Mucosa of gallbladder (tissue), 1 donor: ENCODE data around the gene NFATC3. TPM values are rescaled to one million over a fixed set of nuclear protein-coding genes. Genes with fewer than 3 reads are reported as not detected.
A peak's percentile ranks its signal among the peaks of the same experiment; 100 is the strongest.

Source experiments
- DNase-seq: peaks from one replicate; pipeline ENCODE4 v3.0.0-alpha.2; 2020; ENCODE audit warnings: low spot score
- total RNA-seq: library from RNA; stranded (reverse); gene quantifications from one replicate; pipeline ENCODE4 v1.2.1, GENCODE V29; 2021
- donor health status: DM: no; HTN: no; CAD: no.

NFATC3 gene
- total RNA-seq, 1 donor from 2014 or later: 46.5 TPM

DNA sequence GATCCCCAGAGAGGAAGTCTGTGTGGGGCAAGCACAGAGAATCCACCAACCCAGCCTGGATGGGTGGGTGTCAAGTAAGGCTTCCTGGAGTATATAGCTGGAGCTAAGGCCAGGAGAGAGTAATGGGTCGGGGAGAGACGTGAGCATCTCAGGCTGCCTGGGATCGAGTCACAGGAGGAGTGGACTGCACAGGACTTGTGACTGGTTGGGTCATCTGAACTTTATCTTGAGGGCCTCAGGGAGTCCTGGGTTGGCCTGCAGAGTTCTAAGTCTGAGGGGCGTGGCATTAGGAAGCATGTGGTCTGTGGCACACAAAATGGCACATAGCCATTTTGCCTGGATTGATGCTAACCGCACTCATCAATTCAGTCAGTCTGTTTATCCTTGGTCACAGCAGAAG lies 161.5 kb downstream of the NFATC3 start:
- DNase-seq: no peak

GRCh38 chr16:68247400-68247799 lies 162.2 kb downstream of the NFATC3 start:
- no peak for DNase-seq

- DNase-seq: no peak
Observed at GRCh38 chr16:68247932-68248331, 162.8 kb downstream of the NFATC3 start.

- DNase-seq: no peak
Observed at GRCh38 chr16:68249371-68249770, 164.2 kb downstream of the NFATC3 start.

DNA sequence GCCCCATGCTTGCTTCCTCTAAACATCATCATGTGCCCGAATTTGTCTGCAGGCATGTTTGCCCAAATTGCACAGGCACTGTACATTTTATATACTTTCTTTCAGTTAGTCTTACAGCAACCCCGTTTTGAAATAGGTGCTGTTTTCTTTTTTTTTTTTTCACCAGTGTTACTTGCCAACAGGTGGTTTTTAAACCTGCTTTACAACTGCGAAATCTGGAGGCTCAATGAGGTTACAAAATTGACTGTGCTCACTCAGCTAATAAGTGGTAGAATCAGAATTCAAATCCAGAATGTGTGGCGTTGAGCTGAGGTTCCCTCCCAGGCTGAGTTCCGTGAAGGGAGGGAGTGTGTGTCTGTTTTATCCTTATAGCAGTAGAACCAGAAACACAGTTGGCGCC lies 165.8 kb downstream of the NFATC3 start:
- DNase-seq: no peak

- no peak for DNase-seq
Observed at GRCh38 chr16:68251832-68252231, 166.7 kb downstream of the NFATC3 start.

DNA sequence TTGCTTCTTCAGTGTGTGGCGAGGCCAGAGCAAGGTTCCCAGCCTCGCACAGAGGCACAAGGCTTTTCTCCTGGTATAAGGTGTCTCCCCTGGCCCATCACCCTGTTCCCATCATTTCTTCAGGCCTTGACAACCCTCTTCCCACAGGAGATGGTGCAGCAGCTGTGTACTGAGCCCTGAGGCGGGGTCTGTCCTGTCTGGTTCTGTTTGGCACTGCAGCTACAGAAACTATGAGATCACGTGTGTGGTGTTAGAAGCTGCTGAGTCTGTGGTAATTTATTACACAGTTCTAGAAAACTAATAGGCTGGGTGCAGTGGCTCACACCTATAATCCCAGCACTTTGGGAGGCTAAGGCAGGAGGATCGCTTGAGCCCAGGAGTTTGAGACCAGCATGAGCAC lies 167.2 kb downstream of the NFATC3 start:
- DNase-seq: no peak

DNA sequence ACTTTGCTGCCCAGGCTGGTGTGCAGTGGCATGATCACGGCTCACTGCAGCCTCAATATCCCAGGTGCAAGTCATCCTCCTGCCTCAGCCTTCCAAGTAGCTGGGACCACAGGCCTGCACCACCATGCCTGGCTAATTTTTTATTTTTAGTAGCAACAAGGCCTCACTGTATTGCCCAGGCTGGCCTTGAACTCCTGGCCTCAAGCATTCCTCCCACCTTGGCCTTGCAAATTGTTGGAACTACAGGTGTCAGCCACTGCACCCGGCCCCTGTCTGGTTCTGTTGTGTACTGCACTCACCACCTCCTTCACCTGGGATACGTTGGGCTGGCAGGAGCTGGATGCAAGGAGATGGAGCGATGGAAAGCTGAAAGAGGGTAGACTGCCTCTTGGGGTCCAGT lies 168.6 kb downstream of the NFATC3 start:
- no peak for DNase-seq

- no peak for DNase-seq
Observed at GRCh38 chr16:68255712-68256111, 170.5 kb downstream of the NFATC3 start.

- DNase-seq: no peak
Observed at GRCh38 chr16:68257251-68257905, 172.2 kb downstream of the NFATC3 start.

DNA sequence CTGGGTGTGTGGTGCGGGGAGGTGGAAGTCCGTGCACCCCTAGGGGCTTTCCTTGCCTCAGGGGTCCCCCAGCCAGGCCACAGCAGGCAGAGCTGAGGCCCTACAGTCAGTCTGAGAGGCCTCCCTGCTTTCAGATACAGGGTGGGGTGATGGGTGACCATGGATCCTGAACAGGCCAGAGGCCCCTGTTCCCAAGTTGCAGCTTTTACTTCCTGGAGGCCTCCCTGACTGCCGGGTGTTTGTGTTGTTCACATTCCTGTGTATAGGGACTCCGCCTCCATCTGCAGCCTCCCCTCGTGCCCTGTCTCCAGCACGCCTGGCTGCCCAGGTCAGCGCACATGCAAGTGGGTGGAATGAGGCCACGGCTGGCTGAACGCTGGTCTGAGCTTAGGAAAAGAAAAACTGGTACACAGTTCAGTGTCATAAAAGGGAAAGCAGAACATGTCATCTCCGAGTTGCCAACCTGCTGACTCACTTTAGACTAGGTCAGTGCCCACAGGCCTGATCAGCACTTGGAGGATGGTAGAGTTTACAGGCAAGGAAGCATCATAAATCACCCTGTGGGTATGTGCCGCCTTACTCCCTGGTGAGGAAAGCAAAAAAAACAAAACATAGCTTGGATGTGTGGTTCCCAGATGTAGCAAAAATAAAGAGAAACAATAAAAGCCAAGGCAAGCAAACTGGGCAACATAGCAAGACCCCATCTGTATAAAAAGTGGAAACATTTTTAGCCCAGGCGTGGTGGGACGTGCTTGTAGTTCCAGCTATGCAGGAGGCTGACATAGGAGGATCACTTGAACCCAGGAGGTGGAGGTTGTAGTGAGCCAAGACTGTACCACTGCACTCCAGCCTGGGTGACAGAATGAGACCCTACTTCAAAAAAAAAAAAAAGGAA lies 173.0 kb downstream of the NFATC3 start:
- no peak for DNase-seq

DNA sequence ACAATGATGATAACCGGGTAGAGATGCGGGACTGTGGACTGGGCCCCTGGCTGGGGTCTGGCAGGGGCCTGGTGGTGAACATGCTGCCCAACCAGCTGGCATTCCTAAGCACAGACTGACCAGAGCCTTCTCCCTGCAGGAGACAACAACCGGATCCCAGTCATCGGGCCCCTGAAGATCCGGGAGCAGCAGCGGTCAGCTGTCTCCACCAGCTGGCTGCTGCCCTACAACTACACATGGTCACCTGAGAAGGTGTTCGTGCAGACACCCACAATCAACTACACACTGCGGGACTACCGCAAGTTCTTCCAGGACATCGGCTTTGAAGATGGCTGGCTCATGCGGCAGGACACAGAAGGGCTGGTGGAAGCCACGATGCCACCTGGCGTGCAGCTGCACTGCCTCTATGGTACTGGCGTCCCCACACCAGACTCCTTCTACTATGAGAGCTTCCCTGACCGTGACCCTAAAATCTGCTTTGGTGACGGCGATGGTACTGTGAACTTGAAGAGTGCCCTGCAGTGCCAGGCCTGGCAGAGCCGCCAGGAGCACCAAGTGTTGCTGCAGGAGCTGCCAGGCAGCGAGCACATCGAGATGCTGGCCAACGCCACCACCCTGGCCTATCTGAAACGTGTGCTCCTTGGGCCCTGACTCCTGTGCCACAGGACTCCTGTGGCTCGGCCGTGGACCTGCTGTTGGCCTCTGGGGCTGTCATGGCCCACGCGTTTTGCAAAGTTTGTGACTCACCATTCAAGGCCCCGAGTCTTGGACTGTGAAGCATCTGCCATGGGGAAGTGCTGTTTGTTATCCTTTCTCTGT lies 174.0 kb downstream of the NFATC3 start:
- no peak for DNase-seq

DNA sequence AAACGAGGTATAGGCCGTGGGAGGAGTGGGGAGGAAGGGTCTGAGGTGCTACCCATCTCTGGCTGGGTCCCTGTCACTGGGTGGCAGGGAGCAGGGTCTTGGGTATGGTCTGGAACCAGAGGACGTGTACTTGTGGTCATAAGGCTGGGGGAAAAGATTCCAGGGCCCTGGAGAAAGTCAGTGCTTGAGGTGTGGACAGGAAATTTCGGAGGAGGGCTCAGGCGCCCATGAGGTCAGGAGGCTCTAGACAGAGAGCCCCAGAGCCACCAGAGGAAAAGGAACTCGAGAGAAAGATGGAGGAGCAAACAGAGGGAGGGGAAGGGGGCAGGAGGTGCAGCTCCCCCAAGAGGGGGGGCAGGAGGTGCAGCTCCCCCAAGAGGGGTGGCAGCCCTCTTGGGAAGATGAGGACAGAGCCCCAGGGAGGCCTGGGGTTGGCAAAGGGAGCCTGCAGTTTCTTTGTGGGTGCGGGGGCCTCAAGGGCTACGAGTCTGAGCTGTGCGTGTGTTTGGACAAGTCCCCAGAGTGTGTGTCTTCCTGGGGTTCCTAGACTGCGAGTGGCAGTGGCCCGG lies 178.5 kb downstream of the NFATC3 start:
- DNase-seq: no peak

DNA sequence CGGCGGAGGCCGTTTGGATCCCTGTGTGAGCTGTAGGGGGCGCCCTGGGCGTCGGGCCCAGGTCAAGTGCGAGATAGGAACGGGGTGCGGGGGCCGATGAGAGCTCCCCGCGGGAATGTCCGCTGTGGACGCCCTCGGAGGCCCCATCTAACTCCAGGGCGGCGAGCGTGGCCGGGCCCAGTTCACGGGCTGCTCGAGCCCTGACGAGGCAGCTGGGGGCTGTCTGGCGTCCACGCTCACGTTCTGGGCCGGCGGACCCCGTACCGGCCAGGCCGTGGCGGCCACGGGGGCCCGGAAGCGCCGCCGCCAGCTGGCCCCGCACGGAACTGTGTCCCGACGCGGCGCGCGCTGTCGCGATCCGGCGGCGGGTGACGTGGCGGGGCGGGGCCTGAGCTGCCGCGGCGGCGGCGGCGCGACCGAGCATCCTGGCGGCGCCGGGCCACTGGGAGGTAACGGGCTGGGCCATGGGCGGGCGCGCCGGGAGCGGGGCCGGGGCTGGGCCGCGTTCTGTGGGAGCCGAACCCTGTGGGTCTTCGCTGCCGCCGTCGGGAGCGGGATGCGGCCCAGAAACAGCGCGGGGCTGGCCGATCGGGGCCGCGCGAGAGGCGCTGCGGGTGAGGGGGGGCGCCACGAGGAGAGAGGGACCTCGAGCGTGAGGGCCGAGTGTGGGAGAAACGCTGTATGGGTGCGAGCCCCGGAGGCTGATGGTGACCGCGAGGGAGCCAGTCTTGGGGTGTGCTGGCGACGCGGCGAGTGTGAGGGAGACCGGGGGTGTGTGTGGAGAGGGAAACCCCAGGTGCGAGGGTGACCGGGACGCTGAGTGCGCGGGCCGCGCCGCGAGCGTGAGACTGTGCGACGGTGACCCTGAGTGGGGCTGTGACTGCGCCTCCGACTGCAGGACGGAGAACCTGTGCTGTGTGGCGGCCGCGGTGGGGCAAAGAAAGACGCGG lies 179.2 kb downstream of the NFATC3 start, which contains the start of gene SLC7A6:
Gene SLC7A6, plus strand, starts transcription at position 399 of the 950 bp plus-strand sequence. CDS start 10,201 bp downstream, outside the sequence.
- peak; percentile 62 for DNase-seq

- no peak for DNase-seq
Observed at GRCh38 chr16:68265078-68265920, 180.1 kb downstream of the NFATC3 start.

GRCh38 chr16:68267612-68268405 lies 182.6 kb downstream of the NFATC3 start:
- DNase-seq: no peak

- DNase-seq: no peak
Observed at GRCh38 chr16:68269793-68270192, 184.6 kb downstream of the NFATC3 start.

GRCh38 chr16:68270353-68270752 lies 185.2 kb downstream of the NFATC3 start:
- no peak for DNase-seq
